Urinary bladder (tissue), 4 donors: ENCODE measurements around the gene SERPINF2. TPM values are rescaled to one million over a fixed set of nuclear protein-coding genes. Genes with fewer than 3 reads are reported as not detected.
"Not testable (repeated sequence)": the region's sequence is repeated elsewhere in the genome, so short reads cannot be mapped to it uniquely, and the experiment has no call there.

ENCODE experiments used
- DNase-seq: peaks from one replicate; pipeline ENCODE4 v3.0.0-alpha.2; 2015; ENCODE audit errors: extremely low spot score
- H3K27ac ChIP-seq: one replicate; pipeline ENCODE4 v1.5.1; 2013; ENCODE audit warnings: low read depth, mild to moderate bottlenecking, moderate library complexity
- H3K36me3 ChIP-seq: one replicate; pipeline ENCODE4 v1.6.1; 2013; ENCODE audit warnings: mild to moderate bottlenecking, moderate library complexity; ENCODE audit not compliant: insufficient read depth
- H3K4me1 ChIP-seq: one replicate; pipeline ENCODE4 v1.6.1; 2013; ENCODE audit warnings: mild to moderate bottlenecking, moderate library complexity; ENCODE audit not compliant: insufficient read depth
- H3K4me3 ChIP-seq: one replicate; pipeline ENCODE4 v1.5.1; 2013; ENCODE audit warnings: low read depth, low read length
- WGBS: extraction: QIAGEN DNeasy Blood & Tissue Kit; methylation state at CpG from one replicate; pipeline ENCODE4 v1.1.7; 2013; 5-methylcytosine and 5-hydroxymethylcytosine counted together
- polyA plus RNA-seq: library from polyadenylated mRNA; stranded (reverse); fragments of 200-250 nt; gene quantifications from one replicate; pipeline ENCODE4 v1.2.3, GENCODE V29; 2013
- total RNA-seq: library from RNA; depleted of rRNA; stranded (reverse); fragments of >200 nt; gene quantifications from one replicate; pipeline ENCODE4 v1.2.3, GENCODE V29; 2014
- donor health status: healthy with polysubstance abuse.
- donor health status: healthy.

SERPINF2 gene
- total and polyA plus RNA-seq, 2 donors = 0.37 to 21.3 TPM

DNA sequence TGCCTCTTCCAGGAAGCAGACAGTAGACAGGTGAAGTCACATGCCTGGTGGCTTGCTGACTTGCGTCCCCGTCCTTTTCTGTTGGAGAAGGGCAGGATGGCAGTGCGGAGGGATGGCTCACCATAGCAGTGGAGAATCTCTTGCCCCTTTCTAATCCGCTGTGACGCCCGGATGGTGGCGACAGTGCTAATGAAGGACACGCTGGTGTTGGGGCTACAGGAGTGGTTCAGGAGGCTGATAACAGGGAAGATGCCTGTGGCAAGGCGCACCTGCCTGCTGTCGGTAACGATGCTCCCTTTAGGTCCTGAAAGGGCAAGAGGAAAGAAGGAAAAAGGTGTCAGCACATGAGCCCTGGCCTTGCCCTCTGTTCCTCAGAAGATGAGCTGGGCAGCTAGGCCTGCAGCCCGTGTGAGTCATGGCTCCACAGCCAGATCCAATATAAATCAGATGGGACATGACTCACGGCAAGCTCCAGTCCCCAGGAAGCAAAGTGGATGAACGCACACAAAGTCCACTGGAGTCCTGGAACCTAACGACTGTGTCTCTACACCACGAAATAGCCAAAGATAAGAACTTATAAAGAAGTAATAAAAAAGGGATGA, 44.7 kb downstream of the SERPINF2 start:
- H3K36me3 ChIP-seq = no peaks in the 10 kb centered on the region
- H3K4me3 ChIP-seq = no peak overlapping the region
- H3K4me1 ChIP-seq = no peaks in the 10 kb centered on the region
- no peak for DNase-seq
- H3K27ac ChIP-seq = peak overlapping the region; percentile 95
- 60% methylated on average over 16 of the region's 16 CpGs for WGBS

DNA sequence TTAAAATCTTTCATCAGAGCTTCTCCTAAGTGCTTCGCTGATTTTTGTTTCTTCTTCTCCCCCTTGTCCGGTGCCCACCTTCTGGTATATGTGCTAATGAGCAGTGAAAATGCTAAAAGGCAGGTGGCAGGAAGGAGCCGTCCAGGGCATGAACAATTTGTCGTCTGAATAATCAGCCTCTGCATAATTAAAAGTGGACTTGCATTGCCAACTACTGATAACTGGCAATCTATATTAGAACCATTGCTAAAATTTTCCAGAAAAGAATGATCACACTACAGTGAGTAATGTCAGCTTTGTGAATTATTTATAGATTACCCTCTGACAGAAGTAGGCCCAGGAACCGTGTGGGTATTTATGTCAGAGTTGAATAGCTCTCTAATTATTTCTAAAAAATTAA, 47.3 kb downstream of the SERPINF2 start:
- peak overlapping the region; percentile 30 for H3K27ac ChIP-seq
- no peak overlapping the region for H3K4me3 ChIP-seq
- 81% methylated on average over 5 of the region's 5 CpGs for WGBS
- H3K4me1 ChIP-seq = no peaks in the 10 kb centered on the region
- no peak for DNase-seq
- no peaks in the 10 kb centered on the region for H3K36me3 ChIP-seq

GRCh38 chr17:1792495-1793446, 50.1 kb downstream of the SERPINF2 start:
- WGBS = 84% methylated on average over 23 of the region's 23 CpGs
- no peaks in the 10 kb centered on the region for H3K36me3 ChIP-seq
- H3K4me1 ChIP-seq = no peaks in the 10 kb centered on the region
- no peak for DNase-seq
- no peak overlapping the region for H3K4me3 ChIP-seq
- H3K27ac ChIP-seq = no peak overlapping the region

DNA sequence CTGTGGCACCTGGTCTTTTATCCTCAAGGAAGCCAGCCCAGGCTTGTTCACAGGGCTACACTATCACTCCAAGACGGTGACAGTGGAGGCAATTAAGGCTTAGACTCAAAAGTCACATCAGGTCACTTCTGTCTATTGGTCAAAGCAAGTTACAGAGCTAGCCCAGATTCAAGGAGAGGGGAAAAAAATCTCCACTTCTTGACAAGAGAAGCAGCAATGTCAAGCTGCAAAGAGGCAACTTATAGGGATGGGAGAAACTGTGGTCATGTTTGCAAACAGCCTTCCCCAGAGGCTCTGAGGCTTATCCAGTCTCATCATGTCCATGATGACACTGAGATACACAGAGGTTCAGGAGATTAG, 50.8 kb downstream of the SERPINF2 start:
- DNase-seq = no peak
- Histone ChIP-seq H3K4me3 (no peak overlapping the region), H3K36me3 (no peaks in the 10 kb centered on the region), H3K4me1 (no peaks in the 10 kb centered on the region), H3K27ac (no peak overlapping the region)
- 44% methylated on average over 1 of the region's 1 CpG for WGBS

- Histone ChIP-seq H3K4me3 (no peak overlapping the region), H3K27ac (no peak overlapping the region), H3K36me3 (no peaks in the 10 kb centered on the region), H3K4me1 (no peaks in the 10 kb centered on the region)
- WGBS = 12% methylated on average over 1 of the region's 1 CpG
- DNase-seq = no peak
These were observed 54.1 kb downstream of the SERPINF2 start for GRCh38 chr17:1796800-1797199.

DNA sequence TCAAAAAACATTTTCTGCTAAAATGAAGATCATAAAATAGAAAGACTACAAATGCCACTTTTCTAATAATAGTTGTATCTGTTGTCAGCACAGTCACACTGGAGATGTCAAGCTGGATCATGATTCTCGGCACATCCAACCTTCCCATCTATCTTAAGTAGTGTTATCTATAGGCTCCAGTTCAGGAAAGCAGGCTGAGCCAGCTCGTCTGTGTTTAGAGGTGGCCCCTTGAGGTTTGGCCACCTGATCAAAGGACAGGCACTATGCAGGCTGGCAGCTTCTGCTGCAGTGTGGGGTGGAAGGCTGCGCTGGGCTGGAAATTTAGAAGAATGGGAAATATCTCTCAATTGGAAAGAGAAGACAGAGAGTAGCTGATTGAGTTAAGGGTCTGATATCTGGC, 54.7 kb downstream of the SERPINF2 start:
- Histone ChIP-seq H3K27ac (no peak overlapping the region), H3K4me1 (no peaks in the 10 kb centered on the region), H3K36me3 (no peaks in the 10 kb centered on the region), H3K4me3 (no peak overlapping the region)
- no peak for DNase-seq
- WGBS = 56% methylated on average over 3 of the region's 3 CpGs

DNA sequence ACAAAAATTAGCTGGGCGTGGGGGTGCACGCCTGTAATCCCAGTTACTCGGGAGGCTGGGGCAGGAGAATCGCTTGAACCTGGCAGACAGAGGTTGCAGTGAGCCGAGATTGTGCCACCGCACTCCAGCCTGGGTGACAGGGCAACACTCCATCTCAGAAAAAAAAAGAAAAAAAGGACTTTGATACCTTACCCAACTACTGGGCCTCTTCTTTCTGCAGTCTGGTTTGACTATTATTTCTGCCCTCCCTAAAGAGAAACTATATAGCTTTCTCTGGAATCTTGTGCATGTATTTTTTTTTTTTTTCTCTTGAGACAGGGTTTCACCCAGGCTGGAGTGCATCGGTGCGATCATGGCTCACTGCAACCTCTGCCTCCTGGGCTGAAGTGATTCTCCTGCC, 55.2 kb downstream of the SERPINF2 start:
- H3K4me1 ChIP-seq, H3K4me3 ChIP-seq, DNase-seq, H3K27ac ChIP-seq, H3K36me3 ChIP-seq: not testable (repeated sequence)
- WGBS = 96% methylated on average over 8 of the region's 8 CpGs

- no peaks in the 10 kb centered on the region for H3K4me1 ChIP-seq
- DNase-seq = no peak
These were observed 57.6 kb downstream of the SERPINF2 start for GRCh38 chr17:1800240-1800639.

DNA sequence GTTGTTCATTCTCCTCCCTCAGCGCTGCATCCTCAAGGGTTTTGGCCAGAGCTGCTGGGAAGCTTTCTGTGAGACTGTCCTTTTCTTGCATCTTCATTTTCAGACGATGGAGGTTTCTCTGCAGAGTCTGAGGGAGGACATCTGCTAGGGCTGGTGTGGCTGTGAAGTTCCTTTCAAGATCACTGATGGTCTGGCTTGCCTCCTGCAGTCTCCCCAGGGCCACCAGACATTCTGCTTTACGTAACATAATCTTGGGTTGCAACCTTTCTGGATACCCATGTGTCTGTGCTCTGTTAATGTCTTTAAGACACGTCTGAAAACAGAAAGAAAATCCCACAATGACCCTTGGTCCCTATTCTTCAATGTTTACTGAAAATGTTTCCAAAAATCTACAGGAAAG, 58.0 kb downstream of the SERPINF2 start:
- no peak overlapping the region for H3K27ac ChIP-seq
- WGBS = 75% methylated on average over 4 of the region's 4 CpGs
- H3K4me1 ChIP-seq = no peaks in the 10 kb centered on the region
- no peak for DNase-seq
- no peaks in the 10 kb centered on the region for H3K36me3 ChIP-seq
- no peak overlapping the region for H3K4me3 ChIP-seq

More at GRCh38 chr17:1800240-1800639, 57.6 kb downstream of the SERPINF2 start:
- Histone ChIP-seq H3K36me3 (no peaks in the 10 kb centered on the region), H3K4me3 (no peak overlapping the region), H3K27ac (no peak overlapping the region)
- 96% methylated on average over 7 of the region's 7 CpGs for WGBS

DNA sequence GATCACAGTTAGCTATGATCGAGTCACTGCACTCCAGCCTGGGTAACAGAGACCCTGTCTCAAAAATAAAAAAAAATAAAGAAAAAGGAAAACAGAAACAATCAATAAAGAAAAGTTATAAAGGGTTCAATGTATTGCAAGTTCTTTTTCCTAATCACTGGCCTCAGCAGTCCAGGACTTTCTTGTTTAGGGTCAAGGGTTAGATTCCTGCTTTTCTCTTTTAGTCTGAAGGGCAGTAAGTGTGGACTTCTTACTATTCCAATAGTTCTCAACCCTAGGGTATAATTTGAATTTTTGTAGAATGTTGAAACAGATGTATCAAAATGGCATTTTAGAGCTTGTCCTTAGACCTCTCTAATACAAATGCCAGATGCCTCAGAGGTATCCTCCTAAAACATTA, 59.8 kb downstream of the SERPINF2 start:
- H3K36me3 ChIP-seq = no peaks in the 10 kb centered on the region
- H3K4me1 ChIP-seq = no peaks in the 10 kb centered on the region
- no peak overlapping the region for H3K4me3 ChIP-seq
- H3K27ac ChIP-seq = no peak overlapping the region
- no peak for DNase-seq
- WGBS = 97% methylated on average over 1 of the region's 1 CpG

- no peak overlapping the region for H3K4me3 ChIP-seq
- WGBS = 87% methylated on average over 6 of the region's 6 CpGs
- no peaks in the 10 kb centered on the region for H3K4me1 ChIP-seq
- H3K36me3 ChIP-seq = no peaks in the 10 kb centered on the region
- no peak for DNase-seq
- H3K27ac ChIP-seq = no peak overlapping the region
These were observed 60.6 kb downstream of the SERPINF2 start for GRCh38 chr17:1803280-1803679.

Other genes starting within 250 kb of the SERPINF2 start
- 29.7 TPM for gene INPP5K, start 226.3 kb upstream of the SERPINF2 start, total RNA-seq
- gene INPP5K, start 226.3 kb upstream of the SERPINF2 start, polyA plus RNA-seq = 37.2 TPM
- gene PITPNA, start 180.1 kb upstream of the SERPINF2 start, total RNA-seq = 11.7 TPM
- 42.8 TPM for gene PITPNA, start 180.1 kb upstream of the SERPINF2 start, polyA plus RNA-seq
- 6.8 TPM for gene SLC43A2, start 114.0 kb upstream of the SERPINF2 start, total RNA-seq
- gene SLC43A2, start 114.0 kb upstream of the SERPINF2 start, polyA plus RNA-seq = 19.6 TPM
- 10.7 TPM for gene SCARF1, start 97.1 kb upstream of the SERPINF2 start, total RNA-seq
- gene SCARF1, start 97.1 kb upstream of the SERPINF2 start, polyA plus RNA-seq = 9.3 TPM
- gene RILP, start 93.0 kb upstream of the SERPINF2 start, total RNA-seq = 6.5 TPM
- 16.1 TPM for gene RILP, start 93.0 kb upstream of the SERPINF2 start, polyA plus RNA-seq
- gene PRPF8, start 58.0 kb upstream of the SERPINF2 start, total RNA-seq = 107 TPM
- 125 TPM for gene PRPF8, start 58.0 kb upstream of the SERPINF2 start, polyA plus RNA-seq
- 3.8 TPM for gene TLCD2, start 32.5 kb upstream of the SERPINF2 start, total RNA-seq
- 4.6 TPM for gene TLCD2, start 32.5 kb upstream of the SERPINF2 start, polyA plus RNA-seq
- 11.8 TPM for gene WDR81, start 18.2 kb upstream of the SERPINF2 start, total RNA-seq
- 37.7 TPM for gene WDR81, start 18.2 kb upstream of the SERPINF2 start, polyA plus RNA-seq
- 303 TPM for gene SERPINF1, start 19.2 kb downstream of the SERPINF2 start, total RNA-seq
- gene SERPINF1, start 19.2 kb downstream of the SERPINF2 start, polyA plus RNA-seq = 701 TPM
- 14.1 TPM for gene SMYD4, start 87.0 kb downstream of the SERPINF2 start, total RNA-seq
- 12.8 TPM for gene SMYD4, start 87.0 kb downstream of the SERPINF2 start, polyA plus RNA-seq
- 23.9 TPM for gene RPA1, start 87.1 kb downstream of the SERPINF2 start, total RNA-seq
- 46.3 TPM for gene RPA1, start 87.1 kb downstream of the SERPINF2 start, polyA plus RNA-seq